Measurements from ENCODE around the gene C12orf76.
A peak's percentile ranks its signal among the peaks of the same experiment; 100 is the strongest.
"Not testable (repeated sequence)": the region's sequence is repeated elsewhere in the genome, so short reads cannot be mapped to it uniquely, and the experiment has no call there.

Gene C12orf76

DNA sequence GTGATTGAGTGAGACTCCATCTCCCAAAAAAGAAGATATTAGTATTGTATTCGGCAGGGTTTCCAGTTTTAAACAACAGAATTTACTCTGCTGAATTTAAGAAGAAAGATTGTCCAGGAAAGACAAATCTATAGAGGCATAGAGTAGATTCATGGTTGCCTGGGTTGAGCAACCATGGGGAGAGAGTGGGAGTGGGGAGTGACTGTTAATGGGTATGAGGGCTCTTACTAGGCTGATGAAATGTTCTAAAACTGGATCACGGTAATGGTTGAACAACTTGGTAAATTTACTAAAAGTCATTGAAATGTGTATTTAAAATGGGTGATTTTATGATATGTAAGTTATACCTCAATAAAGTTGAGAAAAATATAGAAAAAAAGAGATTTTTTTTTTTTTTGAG is 13.9 kb upstream of the C12orf76 start:
- no peak for ATAC-seq

DNA sequence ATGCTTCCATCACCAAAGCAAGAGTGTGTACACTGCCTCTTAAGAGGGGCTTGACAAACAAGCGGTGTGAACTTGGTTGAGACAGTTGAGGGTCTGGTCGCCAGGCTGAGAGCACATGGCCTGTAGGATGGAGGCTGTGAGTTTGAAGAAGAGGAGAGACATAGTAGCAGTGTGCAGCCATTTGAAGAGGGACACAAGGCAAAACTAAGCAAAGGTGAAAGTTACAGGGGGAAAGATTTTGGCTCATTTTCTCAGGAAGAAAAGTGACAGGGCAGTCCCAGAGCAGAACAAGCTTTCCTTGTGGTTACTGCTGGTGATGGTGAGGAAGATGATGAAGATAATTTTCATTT is 11.3 kb upstream of the C12orf76 start:
- ATAC-seq = no peak

DNA sequence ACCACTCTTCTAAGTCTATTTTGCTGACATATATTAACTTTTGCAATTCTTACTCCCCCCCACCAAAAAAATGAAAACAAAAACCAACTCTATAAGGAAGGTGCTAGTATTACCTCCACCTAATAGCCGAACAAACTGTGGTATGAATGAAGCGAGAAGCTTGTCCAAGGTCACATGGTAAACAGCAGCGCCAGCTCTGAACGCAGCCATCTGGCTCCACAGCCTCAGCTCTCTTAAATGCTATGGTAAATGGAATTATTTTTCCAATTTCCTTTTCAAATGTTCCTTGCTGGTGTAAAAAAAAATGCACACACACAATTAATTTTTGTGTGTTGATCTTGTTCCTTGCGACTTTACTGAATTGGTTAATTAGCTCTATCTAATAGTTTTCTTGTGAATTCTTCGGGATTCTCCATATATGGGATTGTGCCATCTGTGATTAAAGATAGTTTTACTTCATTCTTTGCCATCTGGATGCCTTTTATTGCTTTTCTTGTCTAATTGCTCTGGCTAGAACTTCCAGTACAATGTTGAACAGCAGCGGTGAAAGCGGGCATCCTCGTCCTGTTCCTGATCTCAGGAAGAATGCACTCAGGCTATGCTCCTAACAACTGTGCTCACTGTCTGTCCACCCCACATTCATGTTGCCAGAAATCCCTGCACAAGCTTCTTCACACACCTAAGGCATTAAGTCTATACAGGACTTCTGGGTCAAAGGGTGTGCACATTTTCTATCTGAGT is 10.7 kb upstream of the C12orf76 start:
- ATAC-seq = no peak

DNA sequence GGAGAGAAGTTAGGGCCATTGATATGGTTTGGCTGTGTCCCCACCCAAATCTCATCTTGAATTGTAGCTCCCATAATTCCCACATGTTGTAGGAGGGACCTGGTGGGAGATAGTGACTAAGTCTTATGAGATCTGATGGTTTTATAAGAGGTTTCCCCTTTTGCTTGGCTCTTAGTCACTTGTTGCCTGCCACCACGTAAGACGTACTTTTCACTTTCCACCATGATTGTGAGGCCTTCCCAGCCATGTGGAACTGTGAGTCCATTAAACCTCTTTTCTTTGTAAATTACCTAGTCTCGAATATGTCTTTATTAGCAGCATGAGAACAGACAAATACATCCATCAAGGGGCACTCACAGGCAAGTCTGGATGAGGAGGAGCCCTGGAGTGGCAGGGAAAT is 8.3 kb upstream of the C12orf76 start:
- not testable (repeated sequence) for ATAC-seq

DNA sequence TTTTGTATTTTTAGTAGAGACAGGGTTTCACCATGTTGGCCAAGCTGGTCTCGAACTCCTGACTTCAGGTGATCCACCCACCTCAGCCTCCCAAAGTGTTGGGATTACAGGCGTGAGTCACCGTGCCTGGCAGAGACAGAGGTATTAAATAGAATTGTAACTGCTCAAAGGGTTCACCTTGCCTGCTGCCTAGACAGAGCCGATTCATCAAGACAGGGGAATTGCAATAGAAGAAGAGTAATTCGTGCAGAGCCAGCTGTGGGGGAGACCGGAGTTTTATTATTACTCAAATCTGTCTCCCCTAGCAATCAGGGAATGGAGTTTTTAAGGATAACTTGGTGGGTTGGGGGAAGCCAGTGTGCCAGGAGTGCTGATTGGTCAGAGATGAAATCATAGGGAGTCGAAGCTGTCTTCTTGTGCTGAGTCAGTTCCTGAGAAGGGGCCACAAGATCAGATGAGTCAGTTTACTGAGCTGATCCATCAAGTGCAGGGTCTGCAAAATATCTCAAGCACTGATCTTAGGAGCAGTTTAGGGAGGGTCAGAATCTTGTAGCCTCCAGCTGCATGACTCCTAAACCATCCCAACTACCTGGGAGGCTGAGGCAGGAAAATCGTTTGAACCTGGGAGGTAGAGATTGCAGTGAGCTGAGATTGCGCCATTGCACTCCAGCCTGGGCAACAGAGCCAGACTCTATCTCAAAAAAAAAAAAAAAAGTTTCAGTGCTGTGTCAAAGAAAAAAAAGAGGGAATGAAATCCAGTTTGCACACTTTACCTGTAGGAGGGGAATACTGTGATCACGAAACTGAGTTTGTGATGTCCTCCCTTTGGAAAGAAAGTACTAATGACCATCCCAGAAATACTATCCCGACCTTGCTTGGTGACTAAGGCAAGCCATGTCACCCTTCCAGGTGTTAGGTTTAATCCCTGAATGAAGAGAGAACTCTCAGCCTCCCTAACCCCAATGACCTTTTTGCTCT is 7.3 kb upstream of the C12orf76 start:
- peak; percentile 63 to 78 for ATAC-seq

DNA sequence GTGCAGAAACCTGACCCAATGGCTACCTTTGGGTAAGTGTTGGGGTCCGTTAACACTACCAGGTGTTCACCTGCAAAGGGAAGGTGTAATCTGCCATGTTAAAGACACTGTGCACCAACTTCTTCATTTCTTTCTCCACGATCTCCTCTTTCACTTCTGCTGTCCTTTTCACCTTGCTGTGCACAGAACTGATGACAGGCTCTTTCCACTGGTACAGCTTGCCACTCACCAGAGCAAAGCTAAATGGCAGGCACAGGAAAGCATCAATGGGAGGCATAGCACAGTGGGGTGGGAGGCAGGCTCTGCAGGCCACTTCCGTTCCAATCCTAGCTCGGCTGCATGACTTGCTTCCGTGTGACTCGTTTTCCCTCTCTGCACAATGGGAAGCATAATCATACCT is 2.6 kb upstream of the C12orf76 start:
- no peak for ATAC-seq

DNA sequence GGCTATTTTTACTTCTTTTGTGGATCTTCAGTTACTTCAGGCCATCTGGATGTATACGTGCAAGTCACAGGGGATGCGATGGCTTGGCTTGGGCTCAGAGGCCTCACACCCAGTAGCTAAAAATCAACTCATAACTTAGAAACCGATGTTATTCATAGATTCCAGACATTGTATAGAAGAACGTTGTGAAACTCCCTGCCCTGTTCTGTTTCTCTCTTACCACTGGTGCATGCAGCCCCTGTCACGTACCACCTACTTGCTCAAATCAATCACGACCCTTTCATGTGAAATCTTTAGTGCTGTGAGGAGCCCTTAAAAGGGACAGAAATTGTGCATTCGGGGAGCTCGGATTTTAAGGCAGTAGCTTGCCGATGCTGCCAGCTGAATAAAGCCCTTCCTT is 1.3 kb upstream of the C12orf76 start:
- ATAC-seq = not testable (repeated sequence)

DNA sequence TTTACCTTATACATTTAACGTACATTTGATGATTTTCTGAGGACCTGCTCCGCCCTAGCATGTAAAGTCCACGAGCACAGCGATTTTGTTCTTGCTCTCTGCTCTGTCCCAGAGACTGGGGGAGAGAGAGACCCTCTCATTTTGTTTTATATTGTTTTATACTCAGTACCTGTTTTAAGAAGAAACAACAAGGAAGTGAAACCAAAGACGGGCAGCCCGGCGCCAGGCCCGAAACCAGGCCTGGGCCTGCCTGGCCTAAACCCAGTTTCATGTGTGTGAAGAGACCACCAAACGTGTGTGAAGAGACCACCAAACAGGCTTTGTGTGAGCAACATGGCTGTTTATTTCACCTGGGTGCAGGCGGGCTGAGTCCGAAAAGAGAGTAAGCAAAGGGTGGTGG is 712 bp upstream of the C12orf76 start:
- not testable (repeated sequence) for ATAC-seq

DNA sequence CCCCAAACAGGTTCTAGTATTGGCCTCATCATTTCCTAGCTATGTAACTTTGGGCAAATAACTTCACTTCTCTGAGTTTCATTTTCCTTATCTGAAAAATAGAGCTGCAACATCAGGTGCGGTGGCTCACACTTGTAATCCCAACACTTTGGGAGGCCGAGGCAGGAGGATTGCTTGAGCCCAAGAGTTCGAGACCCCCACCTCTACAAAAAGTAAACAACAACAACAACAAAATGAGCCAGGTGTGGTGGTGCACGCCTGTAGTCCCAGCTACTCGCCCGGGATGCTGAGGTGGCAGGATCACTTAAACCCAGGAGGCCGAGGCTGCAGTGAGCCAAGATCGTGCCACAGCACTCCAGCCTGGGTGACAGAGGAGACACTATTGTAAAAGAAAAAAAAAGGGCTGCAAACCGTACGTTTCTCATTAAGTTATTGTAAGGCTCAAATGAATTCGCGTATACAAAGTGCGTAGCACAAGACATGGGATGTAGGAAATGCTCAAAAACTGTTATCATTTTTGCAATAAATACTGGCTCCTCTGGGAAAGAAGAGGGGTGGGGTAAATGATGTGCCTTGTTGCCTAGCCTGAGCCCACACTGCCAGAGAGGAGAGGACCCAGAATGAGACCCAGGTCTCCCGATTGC is 903 bp downstream of the C12orf76 start:
- no peak for ATAC-seq

DNA sequence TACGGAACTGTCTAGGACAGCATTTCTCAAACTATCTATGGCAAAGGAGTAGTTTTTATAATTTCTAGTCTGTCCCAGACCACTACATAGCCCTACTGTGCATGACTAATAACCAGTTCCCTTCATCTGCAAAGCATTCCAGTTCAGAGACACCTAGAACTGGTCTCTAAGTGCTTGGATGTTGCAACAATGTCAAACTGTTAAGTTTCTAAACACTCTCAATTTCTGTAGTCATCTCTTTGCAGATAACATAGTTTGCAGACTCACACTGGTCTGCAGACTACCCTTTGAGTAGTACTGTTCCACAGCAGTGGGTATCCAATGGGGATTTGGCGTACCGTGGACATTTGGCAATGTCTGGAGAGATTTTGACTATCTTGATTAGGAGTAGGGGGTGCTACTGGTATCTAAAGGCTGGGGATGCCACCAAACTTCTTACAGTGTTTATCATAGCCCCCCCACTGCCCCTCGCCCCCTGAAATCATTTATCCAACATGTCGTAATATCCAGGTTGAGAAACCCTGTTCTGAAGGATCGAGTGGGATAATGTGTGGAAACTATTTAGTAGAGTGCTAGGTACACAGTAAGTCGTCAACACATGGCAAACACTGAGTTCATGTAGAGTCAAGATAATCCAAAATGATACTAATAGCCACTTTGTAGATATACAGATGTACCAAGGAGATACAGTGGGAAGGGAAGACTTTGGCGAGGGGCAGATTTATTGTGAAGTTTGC is 1.7 kb downstream of the C12orf76 start:
- ATAC-seq = no peak

DNA sequence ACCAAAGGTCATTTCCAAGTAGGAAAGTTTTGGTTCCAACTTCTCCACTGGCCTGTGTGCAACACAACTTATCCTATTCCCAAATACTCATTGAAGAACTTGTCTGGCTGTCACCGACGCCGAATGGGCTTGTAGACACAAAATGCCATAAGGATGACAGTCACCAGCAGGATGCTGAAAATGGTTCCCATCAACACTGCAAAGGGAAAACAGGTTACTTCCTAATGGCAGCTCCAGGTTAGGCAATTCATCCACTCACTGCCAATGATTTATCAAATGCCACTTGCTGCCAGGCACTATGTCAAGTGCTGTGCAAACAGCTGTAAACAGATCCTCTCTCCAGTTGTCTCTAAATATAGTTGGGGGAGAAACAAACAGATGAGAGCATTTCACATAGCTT is 6.1 kb downstream of the C12orf76 start:
- no peak for ATAC-seq

DNA sequence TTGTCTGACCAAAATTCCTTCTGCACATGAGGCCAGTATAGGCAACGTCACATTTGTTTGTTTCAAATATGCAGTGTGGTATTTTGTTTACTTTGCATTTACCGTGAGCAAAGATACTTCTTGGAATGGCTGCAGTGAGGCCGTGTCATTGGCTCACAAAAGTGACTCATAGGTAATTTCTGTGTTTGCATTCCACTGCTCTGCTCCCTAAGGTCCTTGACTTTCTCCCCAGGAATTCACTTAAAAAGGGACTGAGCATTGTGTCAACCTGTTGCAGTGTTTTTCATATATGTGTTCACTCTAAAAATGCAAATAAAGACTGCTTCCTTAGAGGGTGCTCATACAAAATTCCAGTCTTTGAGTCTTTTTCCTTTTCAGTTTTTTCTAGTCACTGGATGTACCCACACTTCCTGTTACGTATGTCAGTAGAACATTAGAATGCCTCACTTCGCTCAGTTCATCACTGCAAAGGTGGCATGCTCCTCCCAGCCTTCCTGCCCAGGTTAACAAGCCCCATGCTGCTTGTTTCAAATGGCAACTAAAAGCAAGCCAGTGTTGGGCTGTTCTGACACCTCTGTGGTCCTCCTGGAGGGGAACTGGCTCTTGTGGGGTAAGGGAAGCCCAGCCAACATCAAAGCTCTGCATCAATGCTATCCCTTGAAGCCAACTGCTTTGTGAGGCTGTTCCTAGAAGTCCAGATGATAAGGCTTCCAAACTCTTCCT is 9.1 kb downstream of the C12orf76 start:
- ATAC-seq = peak; percentile 51 to 54

DNA sequence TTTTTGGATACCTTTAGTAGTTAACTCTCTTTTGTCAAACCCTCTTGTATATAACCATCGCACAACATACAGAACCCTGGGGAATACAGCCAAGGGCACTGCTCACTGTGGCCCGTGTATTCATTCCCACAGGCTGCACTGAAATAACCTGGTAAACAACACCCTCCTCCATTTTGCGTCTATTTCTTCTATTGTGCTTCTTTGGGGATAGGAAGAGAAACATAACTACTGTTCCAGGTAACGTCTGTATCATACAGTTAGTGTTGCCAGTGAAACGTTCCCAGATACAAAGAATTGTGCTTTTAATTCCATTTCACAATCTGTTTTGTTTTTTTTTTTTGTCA is 9.6 kb downstream of the C12orf76 start:
- no peak for ATAC-seq

DNA sequence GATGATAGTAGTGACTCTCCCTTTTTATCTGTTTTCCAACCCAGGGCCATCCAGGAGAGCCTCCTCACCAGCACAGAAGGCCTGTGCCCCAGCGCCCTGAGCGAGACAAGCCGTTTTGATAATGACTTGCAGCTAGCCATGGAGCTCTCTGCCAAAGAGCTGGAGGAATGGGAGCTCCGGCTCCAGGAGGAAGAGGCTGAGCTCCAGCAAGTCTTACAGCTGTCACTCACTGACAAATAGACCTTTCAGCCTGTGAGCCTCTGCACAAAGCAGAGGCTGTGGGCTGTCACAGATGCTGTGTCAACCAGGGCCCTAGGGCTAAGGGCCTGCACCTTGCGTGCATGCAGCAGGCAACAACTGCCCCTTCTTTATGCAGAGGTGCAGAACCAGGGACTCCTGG is 11.0 kb downstream of the C12orf76 start:
- ATAC-seq = no peak

DNA sequence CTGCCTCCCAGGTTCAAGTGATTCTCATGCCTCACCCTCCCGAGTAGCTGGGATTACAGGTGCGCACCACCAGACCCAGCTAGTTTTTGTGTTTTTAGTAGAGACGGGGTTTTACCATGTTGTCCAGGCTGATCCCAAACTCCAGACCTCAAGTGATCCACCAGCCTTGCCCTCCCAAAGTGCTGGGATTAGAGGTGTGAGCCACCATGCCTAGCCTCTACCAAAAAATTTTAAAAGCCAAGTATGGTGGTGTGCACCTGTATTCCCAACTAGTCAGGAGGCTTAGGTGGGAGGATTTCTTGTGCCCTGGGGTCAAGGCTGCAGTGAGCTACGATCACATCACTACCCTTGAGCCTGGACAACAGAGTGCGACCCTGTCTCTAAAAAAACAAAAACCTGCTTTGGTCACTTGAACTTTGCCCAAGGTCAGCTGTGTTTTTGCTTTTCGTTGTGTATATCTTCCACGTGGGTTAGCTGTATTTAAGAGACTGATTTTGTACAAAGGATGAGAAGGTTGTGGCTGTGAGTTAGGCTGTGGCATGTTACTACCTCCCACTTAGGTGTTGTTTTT is 12.7 kb downstream of the C12orf76 start:
- no peak for ATAC-seq

DNA sequence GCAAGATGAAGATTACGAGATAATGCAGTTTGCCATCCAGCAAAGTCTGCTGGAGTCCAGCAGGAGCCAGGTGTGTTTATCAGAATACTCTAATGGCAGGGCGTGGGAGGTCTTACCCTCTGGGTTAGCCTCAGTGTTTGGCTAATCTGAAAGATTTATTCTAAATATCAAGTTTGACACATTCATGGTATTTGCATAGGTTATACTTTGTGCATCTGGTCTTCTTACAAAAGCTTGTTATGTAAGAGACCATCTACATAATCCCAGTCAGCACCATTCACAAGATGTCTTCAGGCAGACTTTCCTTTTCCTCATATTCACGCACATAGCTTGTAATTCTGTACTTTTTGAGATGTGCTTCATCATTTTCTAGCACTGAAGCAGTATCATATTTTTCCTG is 14.4 kb downstream of the C12orf76 start:
- no peak for ATAC-seq

DNA sequence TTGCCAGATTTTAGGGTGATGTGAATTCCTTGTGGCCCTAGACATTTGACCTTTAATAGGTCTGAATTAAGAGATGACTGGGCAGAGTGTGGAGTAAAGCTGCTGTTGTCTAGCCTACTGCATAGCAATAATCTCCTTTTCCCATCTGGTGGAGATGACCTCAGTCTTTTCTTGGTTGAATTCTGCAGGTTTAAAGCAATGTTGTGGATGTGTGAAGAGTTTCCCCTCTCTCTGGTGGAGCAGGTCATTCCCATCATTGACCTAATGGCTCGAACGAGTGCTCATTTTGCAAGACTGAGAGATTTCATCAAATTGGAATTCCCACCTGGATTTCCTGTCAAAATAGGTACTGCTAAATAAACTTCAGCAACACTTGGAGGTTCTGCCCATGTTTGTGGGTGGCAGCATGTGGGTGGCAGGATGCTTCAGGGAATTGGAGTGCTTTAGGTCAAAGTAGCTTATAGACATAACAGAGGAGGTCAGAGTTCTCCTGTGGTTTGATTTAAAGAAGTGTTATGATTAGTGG is 19.0 kb downstream of the C12orf76 start:
- ATAC-seq = no peak

DNA sequence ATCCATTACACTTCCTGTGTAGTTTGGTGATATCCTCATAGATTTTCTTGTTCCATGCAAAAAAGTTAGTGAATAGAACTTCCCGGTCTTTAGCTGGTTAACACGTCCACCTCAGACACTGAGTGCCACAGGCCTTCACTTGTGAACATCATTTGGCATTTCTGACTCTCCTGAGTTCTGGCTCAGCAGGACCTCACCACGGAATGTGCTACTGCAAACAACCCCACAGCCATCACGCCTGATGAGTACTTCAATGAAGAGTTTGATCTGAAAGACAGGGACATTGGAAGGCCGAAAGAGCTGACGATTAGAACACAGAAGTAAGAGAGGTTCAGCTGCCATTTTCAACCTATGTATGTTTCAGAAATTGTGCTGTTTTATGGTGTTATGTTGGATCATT is 20.0 kb downstream of the C12orf76 start:
- no peak for ATAC-seq

DNA sequence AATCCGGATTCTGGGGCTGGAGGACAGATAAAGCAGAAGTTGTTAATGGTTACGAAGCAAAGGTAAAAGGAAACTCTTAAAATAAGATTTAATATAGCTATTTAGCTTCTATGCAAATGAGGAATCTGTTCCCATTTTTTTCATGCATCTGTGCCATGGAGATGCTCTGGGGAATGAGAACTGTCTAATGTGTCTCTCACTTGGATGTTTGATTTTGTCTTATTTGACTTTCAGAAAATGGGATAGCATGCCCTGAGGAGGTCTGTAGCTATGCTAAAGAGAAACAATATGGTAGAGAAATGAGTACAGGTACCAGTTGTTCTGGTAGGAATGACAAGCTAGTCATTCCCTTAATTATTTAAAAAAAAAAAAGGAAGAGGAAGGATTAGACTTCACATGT is 24.3 kb downstream of the C12orf76 start:
- ATAC-seq = no peak

DNA sequence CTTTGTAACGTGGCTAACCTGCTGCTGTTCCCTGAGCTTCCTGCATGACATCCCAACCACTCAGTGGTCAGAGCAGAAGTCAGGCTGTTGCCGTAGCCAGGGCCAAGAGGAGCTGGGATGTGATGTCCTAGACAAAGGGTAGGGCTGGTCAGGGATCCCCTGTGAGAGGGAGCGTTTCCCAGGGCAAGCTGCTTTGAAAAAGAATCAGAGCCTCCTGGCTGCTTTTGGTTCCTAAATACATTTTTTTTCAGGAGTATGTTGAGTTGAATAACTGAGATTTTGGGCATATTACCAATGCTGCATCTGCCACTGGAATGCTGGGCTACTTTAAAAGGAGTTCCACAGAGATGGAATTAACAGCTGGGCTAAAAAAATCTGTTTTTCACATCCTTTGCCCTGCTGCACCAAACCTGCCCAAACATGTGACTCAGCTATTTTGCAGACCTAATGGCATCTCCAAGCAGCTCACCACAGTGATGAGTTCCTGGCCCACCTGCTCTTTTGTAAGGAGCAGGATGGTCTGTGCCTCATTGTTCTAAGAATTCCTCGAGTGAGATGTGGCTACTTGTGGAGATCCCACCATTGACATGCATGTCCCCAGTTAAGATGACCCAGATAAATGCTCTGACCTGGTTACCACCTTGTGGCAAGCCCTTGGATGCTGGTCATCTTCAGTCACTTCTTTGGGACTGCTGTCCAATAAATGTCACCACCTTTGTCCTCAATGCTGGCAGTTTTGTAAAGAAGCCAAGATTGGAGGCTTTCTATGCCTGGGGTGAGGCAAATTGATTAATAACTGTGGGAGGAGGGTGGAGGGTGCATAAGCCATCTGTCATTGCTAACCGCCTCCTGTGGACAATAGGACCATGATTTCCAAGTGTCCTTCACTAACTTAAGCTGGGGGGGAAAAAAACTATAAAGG is 25.0 kb downstream of the C12orf76 start:
- no peak for ATAC-seq

DNA sequence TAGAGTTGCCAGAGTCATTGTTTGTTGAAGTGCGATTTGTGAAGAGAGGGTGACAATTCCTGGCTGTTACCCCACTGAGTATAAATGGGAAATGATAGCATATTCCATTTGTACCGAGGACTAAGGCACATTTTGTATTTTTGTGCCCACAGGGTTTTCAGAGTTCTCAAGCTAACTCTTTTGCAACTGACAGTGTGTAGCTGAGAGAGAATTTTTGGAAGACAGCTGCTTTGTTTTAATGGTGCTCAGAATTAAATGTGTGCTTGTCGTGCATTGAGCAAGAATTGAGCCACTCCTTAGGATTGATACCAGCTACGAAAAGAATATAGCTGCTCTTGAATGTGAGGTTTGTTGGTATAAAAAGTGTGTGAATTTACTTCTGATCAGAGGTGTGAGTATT is 27.4 kb downstream of the C12orf76 start:
- no peak for ATAC-seq
